Esophagus squamous epithelium (tissue), 4 donors: ENCODE data around the gene PTPN6.

Source experiments
- CTCF ChIP-seq, 6 experiments: fragments of 450-650 bp in 4 of 6; fragments of 200-600 bp in 2 of 6; sonication (generic) in 2 of 6; IDR thresholded peaks; one replicate each; pipeline ENCODE4 v1.5.1; 2016 to 2019; ENCODE audit warnings: antibody characterized with exemption in 6 of 6, mild to moderate bottlenecking in 4 of 6, moderate library complexity in 4 of 6
- POLR2A ChIP-seq, 4 donors: fragments of 450-650 bp; IDR thresholded peaks; one replicate each; pipeline ENCODE4 v1.6.1; 2017; ENCODE audit warnings: antibody characterized with exemption in 4 of 4, mild to moderate bottlenecking in 4 of 4, moderate library complexity in 3 of 4

- no peak for TF ChIP-seq CTCF (IDR thresholded peaks at IDR 0.05)
- no peak for TF ChIP-seq POLR2A (IDR thresholded peaks at IDR 0.05)
Observed at GRCh38 chr12:6919588-6919987, 31.6 kb upstream of the PTPN6 start.
